RWPE1 (cell line): ENCODE data around the gene MAGEB3.
A peak's percentile ranks its signal among the peaks of the same experiment; 100 is the strongest.

Experiments used
- CTCF ChIA-PET: fragments of 350-600 bp; sonication (Branson Sonifier 250); formaldehyde crosslinking; extraction: SDS; loops from one replicate; lab custom pipeline; 2021; lab: Yijun Ruan, JAX
- POLR2A ChIA-PET: fragments of 400-600 bp; formaldehyde crosslinking; extraction: SDS; loops from one replicate; lab custom pipeline; 2020; ENCODE audit warnings: antibody characterized with exemption; ENCODE audit not compliant: low non-redundant PET; lab: Yijun Ruan, JAX
- DNase-seq: peaks from one replicate; pipeline ENCODE4 v3.0.0; 2012; ENCODE audit warnings: low spot score
- H3K27ac ChIP-seq: fragments of 450-650 bp; 2 replicates; pipeline ENCODE4 v1.5.1; 2017
- TF ChIP-seq, protein P1 (sequence below): fragments of 450-650 bp; conservative IDR thresholded peaks from 2 replicates; pipeline ENCODE4 v1.5.1; 2017; ENCODE audit warnings: low read depth, mild to moderate bottlenecking

MAGEB3 gene

DNA sequence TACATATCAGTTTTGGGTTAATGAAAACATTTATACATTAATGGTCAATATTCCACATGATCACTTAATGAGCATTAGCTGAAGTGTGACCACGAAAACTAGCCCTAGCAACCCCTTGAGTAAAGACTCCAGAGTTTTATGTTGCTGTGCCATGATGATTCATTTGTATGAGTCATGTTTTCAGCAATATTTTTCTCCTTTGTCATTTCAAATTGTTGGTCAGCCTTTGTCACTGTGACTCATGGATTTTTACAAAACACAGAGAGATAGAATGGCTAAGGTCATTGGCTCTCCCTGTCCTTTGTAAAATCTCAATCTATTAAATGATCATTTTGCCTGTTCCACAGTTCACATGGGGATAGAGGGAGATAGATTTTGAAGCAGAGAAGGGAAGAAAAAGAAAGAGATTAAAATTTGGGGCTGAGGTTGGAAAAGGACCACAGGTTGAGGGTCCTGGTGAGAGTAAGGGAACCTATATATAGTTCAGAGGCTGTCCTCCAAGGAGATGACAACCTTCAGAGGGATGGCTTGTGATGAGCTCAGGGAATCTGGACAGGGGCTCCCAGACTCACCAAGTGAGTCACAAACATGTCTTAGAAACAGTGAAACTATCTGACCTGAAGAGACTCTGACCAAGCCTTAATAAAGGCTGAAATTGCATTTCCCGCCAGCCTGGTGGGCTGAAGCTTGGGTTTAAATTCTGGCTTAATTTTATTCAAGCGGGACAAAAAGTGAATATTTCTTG lies 53.2 kb downstream of the MAGEB3 start:
- TF ChIP-seq, protein P1, sequence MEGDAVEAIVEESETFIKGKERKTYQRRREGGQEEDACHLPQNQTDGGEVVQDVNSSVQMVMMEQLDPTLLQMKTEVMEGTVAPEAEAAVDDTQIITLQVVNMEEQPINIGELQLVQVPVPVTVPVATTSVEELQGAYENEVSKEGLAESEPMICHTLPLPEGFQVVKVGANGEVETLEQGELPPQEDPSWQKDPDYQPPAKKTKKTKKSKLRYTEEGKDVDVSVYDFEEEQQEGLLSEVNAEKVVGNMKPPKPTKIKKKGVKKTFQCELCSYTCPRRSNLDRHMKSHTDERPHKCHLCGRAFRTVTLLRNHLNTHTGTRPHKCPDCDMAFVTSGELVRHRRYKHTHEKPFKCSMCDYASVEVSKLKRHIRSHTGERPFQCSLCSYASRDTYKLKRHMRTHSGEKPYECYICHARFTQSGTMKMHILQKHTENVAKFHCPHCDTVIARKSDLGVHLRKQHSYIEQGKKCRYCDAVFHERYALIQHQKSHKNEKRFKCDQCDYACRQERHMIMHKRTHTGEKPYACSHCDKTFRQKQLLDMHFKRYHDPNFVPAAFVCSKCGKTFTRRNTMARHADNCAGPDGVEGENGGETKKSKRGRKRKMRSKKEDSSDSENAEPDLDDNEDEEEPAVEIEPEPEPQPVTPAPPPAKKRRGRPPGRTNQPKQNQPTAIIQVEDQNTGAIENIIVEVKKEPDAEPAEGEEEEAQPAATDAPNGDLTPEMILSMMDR, result no peak
- POLR2A ChIA-PET, result no interaction called here
- no peak overlapping the region for H3K27ac ChIP-seq
- CTCF ChIA-PET, result interaction anchor here (0.5 kb wide), 1 partner anchor 238 kb away, joined by 3 read pairs; no protein-coding TSS in a partner anchor
- peak; percentile 65 for DNase-seq
